ENCODE results near the gene GFRA3.

GFRA3 gene

GRCh38 chr5:138238034-138238433 lies 36.4 kb downstream of the GFRA3 start:
- no peaks in the 10 kb centered on the region for H3K27me3 ChIP-seq (ENCODE audit: insufficient read depth, poor library complexity, severe bottlenecking)
- no peak overlapping the region for H3K4me3 ChIP-seq (replicated peaks; ENCODE audit: insufficient read depth, low read length)
- no peak for DNase-seq (ENCODE audit: low read depth in 1 of 2, low spot score in 1 of 2)
- TF ChIP-seq POLR2AphosphoS5 (IDR thresholded peaks at IDR 0.05; ENCODE audit: low read depth) = no peak
- TF ChIP-seq CTCF (IDR thresholded peaks at IDR 0.05; ENCODE audit: insufficient read depth, low read length) = no peak
- no peak for TF ChIP-seq GABPA (IDR thresholded peaks at IDR 0.05; ENCODE audit: low read depth)
- no peak overlapping the region for H3K27ac ChIP-seq (replicated peaks)

- DNase-seq (ENCODE audit: low read depth in 1 of 2, low spot score in 1 of 2) = no peak
- Histone ChIP-seq H3K4me3 (replicated peaks; ENCODE audit: insufficient read depth, low read length) (no peak overlapping the region), H3K27ac (replicated peaks) (no peak overlapping the region), H3K27me3 (ENCODE audit: insufficient read depth, poor library complexity, severe bottlenecking) (no peaks in the 10 kb centered on the region)
- TF ChIP-seq CTCF (IDR thresholded peaks at IDR 0.05; ENCODE audit: insufficient read depth, low read length) (no peak), POLR2AphosphoS5 (IDR thresholded peaks at IDR 0.05; ENCODE audit: low read depth) (no peak), REST (IDR thresholded peaks at IDR 0.05; ENCODE audit: insufficient replicate concordance, low read depth) (no peak), GABPA (IDR thresholded peaks at IDR 0.05; ENCODE audit: low read depth) (no peak), SPI1 (IDR thresholded peaks at IDR 0.05; ENCODE audit: borderline replicate concordance, low read depth) (no peak)
Observed at GRCh38 chr5:138234651-138235050, 39.8 kb downstream of the GFRA3 start.

- Histone ChIP-seq H3K4me3 (replicated peaks; ENCODE audit: insufficient read depth, low read length) (no peak overlapping the region), H3K27me3 (ENCODE audit: insufficient read depth, poor library complexity, severe bottlenecking) (no peaks in the 10 kb centered on the region), H3K27ac (replicated peaks) (no peak overlapping the region)
- TF ChIP-seq SPI1 (IDR thresholded peaks at IDR 0.05; ENCODE audit: borderline replicate concordance, low read depth) (no peak), POLR2AphosphoS5 (IDR thresholded peaks at IDR 0.05; ENCODE audit: low read depth) (no peak), CTCF (IDR thresholded peaks at IDR 0.05; ENCODE audit: insufficient read depth, low read length) (no peak), GABPA (IDR thresholded peaks at IDR 0.05; ENCODE audit: low read depth) (no peak)
- no peak for DNase-seq (ENCODE audit: low read depth in 1 of 2, low spot score in 1 of 2)
Observed at GRCh38 chr5:138233280-138233679, 41.1 kb downstream of the GFRA3 start.

- Histone ChIP-seq H3K4me3 (replicated peaks; ENCODE audit: insufficient read depth, low read length) (no peak overlapping the region), H3K27ac (replicated peaks) (no peak overlapping the region), H3K27me3 (ENCODE audit: insufficient read depth, poor library complexity, severe bottlenecking) (no peaks in the 10 kb centered on the region)
- TF ChIP-seq POLR2AphosphoS5 (IDR thresholded peaks at IDR 0.05; ENCODE audit: low read depth) (no peak), CTCF (IDR thresholded peaks at IDR 0.05; ENCODE audit: insufficient read depth, low read length) (no peak), REST (IDR thresholded peaks at IDR 0.05; ENCODE audit: insufficient replicate concordance, low read depth) (no peak), GABPA (IDR thresholded peaks at IDR 0.05; ENCODE audit: low read depth) (no peak), SPI1 (IDR thresholded peaks at IDR 0.05; ENCODE audit: borderline replicate concordance, low read depth) (no peak)
- peak in 1 of 2 experiments; percentile 13 for DNase-seq (ENCODE audit: low read depth in 1 of 2, low spot score in 1 of 2)
Observed at GRCh38 chr5:138230981-138231589, 43.3 kb downstream of the GFRA3 start.
